Heart right ventricle (tissue), 16 donors: ENCODE data around the gene PLIN1. TPM values are rescaled to one million over a fixed set of nuclear protein-coding genes. Genes with fewer than 3 reads are reported as not detected.

ENCODE experiments used
- ATAC-seq, 8 donors: fragments of 200-7000 bp; cut with Tn5 transposase; one replicate each; pipeline ENCODE4 v1.9.1; 2020; ENCODE audit warnings: mild to moderate bottlenecking in 8 of 8, moderate library complexity in 8 of 8, moderate number of reproducible peaks in 1 of 8
- DNase-seq, 2 donors: peaks; one replicate each; pipeline ENCODE4 v3.0.0-alpha.2; 2020
- H3K27ac ChIP-seq, 10 donors: fragments of 200-600 bp; sonication (generic) in 2 of 10; one replicate each; pipeline versions ENCODE4 v1.5.0 to v1.8.0; 2020 to 2022; ENCODE audit warnings: mild to moderate bottlenecking in 3 of 10
- H3K27me3 ChIP-seq, 7 donors: fragments of 200-600 bp; one replicate each; pipeline ENCODE4 v1.8.0; 2021 to 2022; ENCODE audit warnings: mild to moderate bottlenecking in 2 of 7
- H3K36me3 ChIP-seq, 9 donors: fragments of 200-600 bp; sonication (generic) in 1 of 9; one replicate each; pipeline versions ENCODE4 v1.5.0 to v1.8.0; 2020 to 2022; ENCODE audit warnings: mild to moderate bottlenecking in 2 of 9
- H3K4me1 ChIP-seq, 9 donors: fragments of 200-600 bp; sonication (generic) in 1 of 9; one replicate each; pipeline versions ENCODE4 v1.5.0 to v1.8.0; 2020 to 2022; ENCODE audit warnings: mild to moderate bottlenecking in 4 of 9
- H3K4me3 ChIP-seq, 10 donors: fragments of 200-600 bp; sonication (generic) in 2 of 10; one replicate each; pipeline versions ENCODE4 v1.5.0 to v1.8.0; 2020 to 2022; ENCODE audit warnings: mild to moderate bottlenecking in 7 of 10, moderate library complexity in 2 of 10
- H3K9me3 ChIP-seq, 11 donors: fragments of 200-600 bp in 10 of 11; sonication (generic) in 2 of 11; one replicate each; pipeline versions ENCODE4 v1.5.0 to v1.8.0; 2013 to 2022; ENCODE audit warnings: mild to moderate bottlenecking in 2 of 11, control low read depth in 1 of 11, moderate library complexity in 1 of 11
- CTCF ChIP-seq, 9 donors: fragments of 200-600 bp; sonication (generic) in 2 of 9; IDR thresholded peaks; one replicate each; pipeline versions ENCODE4 v1.5.0 to v1.8.0; 2021 to 2022; ENCODE audit warnings: antibody characterized with exemption in 9 of 9, mild to moderate bottlenecking in 5 of 9, moderate library complexity in 1 of 9
- WGBS, 2 donors: extraction: QIAGEN DNeasy Blood & Tissue Kit; methylation state at CpG; one replicate each; pipeline ENCODE4 v1.1.7; 2013; ENCODE audit warnings: inconsistent platforms in 1 of 2; 5-methylcytosine and 5-hydroxymethylcytosine counted together
- intact Hi-C, 10 donors: fragments of 100-400 bp; cut with DNase I; formaldehyde crosslinking; loops; one replicate each; pipeline versions ENCODE4 v1.11.1 to v1.14.2; 2022
- polyA plus RNA-seq, 2 donors: library from polyadenylated mRNA; stranded (reverse); fragments of 200-250 nt; gene quantifications; one replicate each; pipeline ENCODE4 v1.2.3, GENCODE V29; 2013
- total RNA-seq, 10 donors: library from RNA; stranded (reverse); fragmentation: NEBNext Ultra II Directional in 3 of 10; extraction: Animal tissue kit (Norgen Biotek cat#: 25700) in 3 of 10; gene quantifications; one replicate each; pipeline versions ENCODE4 v1.2.1 to v1.2.4, GENCODE V29; 2021 to 2023
- donor health status: Arrhythmogenic right ventricular cardiomyopathy.
- donor health status: ischemic (EF 13 %, LVEDD 7.1; RV severe dilation, severe dysfunction).
- donor health status: healthy with polysubstance abuse.
- donor health status: DM: no; HTN: yes; CAD: no.
- donor health status: DM: no; HTN: no; CAD: no.
- donor health status: ischemic (EF 25% LVEDD 6.9; RV normal size, moderate dysfunction).
- donor health status: ischemic (EF 25% LVEDD 5.7; RV mildly dilated, moderate dysfunction).
- donor health status: healthy.
- donor health status: DM: yes; HTN: yes; CAD: no.
- donor health status: Ischemic cardiomyopathy.
- donor health status: ischemic (EF 35%, LVEDD 5.7; RV mildly dilated, moderate dysfunction).
- donor health status: nonischemic (EF 11% LVEDD 7.7; RV severe dilation, severe dysfunction).
- donor health status: DM: yes; HTN: yes; CAD: no.
- donor health status: PGD.
- donor health status: ischemic (EF 29% LVEDD 5.4; RV normal size, mild dysfunction).
- donor health status: nonischemic (EF 23%, LVEDD 6.1; RV moderate dilation, normal function).

PLIN1 gene
- total and polyA plus RNA-seq, 12 donors: 0.30 to 45.3 (median 10.0) TPM

- no peak for TF ChIP-seq CTCF (IDR thresholded peaks at IDR 0.05)
- Histone ChIP-seq H3K36me3 (peaks cover 0 to 26% (median 0%) of the 10 kb centered on the region in 9 donors), H3K4me3 (no peak overlapping the region), H3K27ac (no peak overlapping the region), H3K9me3 (no peaks in the 10 kb centered on the region), H3K4me1 (peaks cover 0 to 12% (median 0%) of the 10 kb centered on the region in 9 donors), H3K27me3 (peaks cover 0 to 5% (median 0%) of the 10 kb centered on the region in 7 donors)
- 94 to 97% methylated on average over 8 of the region's 8 CpGs for WGBS, 2 donors
- DNase-seq (no peak), ATAC-seq (no peak)
- intact Hi-C loops: loop anchor here in 3 of 10 donors (2.0 to 10.0 kb wide), 3 partner anchors 49 to 103 kb away; partner anchors contain the start of genes PEX11A (in 1 of the 3) and WDR93 (in 1 of the 3)
Measured at GRCh38 chr15:89645680-89646079, 33.5 kb downstream of the PLIN1 start.

- WGBS, 2 donors: 94% methylated on average over 16 of the region's 16 CpGs
- TF ChIP-seq CTCF (IDR thresholded peaks at IDR 0.05): no peak
- Histone ChIP-seq H3K4me3 (no peak overlapping the region), H3K4me1 (peaks cover 0 to 8% (median 0%) of the 10 kb centered on the region in 9 donors), H3K36me3 (peaks cover 0 to 14% (median 0%) of the 10 kb centered on the region in 9 donors), H3K27ac (peak overlapping the region in 3 of 10 donors; percentile 8 to 67 (median 20)), H3K27me3 (no peaks in the 10 kb centered on the region), H3K9me3 (no peaks in the 10 kb centered on the region)
- intact Hi-C loops: loop anchor here in 1 of 10 donors (10.0 kb wide), 1 partner anchor 53 kb away; the partner anchor contains the start of genes PEX11A and WDR93
- peak in 3 of 8 donors; percentile 4 to 18 (median 8) for ATAC-seq
- DNase-seq: no peak
Measured at GRCh38 chr15:89642106-89642505, 37.1 kb downstream of the PLIN1 start.

- Histone ChIP-seq H3K4me3 (no peak overlapping the region), H3K27me3 (no peaks in the 10 kb centered on the region), H3K9me3 (no peaks in the 10 kb centered on the region), H3K36me3 (peaks cover 0 to 14% (median 0%) of the 10 kb centered on the region in 9 donors), H3K27ac (no peak overlapping the region), H3K4me1 (peaks cover 0 to 6% (median 0%) of the 10 kb centered on the region in 9 donors)
- no peak for TF ChIP-seq CTCF (IDR thresholded peaks at IDR 0.05)
- no peak for DNase-seq
- WGBS, 2 donors: 77 to 78% methylated on average over 5 of the region's 5 CpGs
- no peak for ATAC-seq
- intact Hi-C loops: loop anchor here in 1 of 10 donors (10.0 kb wide), 1 partner anchor 54 kb away; the partner anchor contains the start of genes PEX11A and WDR93
Measured at GRCh38 chr15:89641053-89641452, 38.1 kb downstream of the PLIN1 start.

- no peak overlapping the region for H3K27ac ChIP-seq
- H3K4me1 ChIP-seq: peaks cover 0 to 6% (median 0%) of the 10 kb centered on the region in 9 donors
- no peaks in the 10 kb centered on the region for H3K9me3 ChIP-seq
- no peaks in the 10 kb centered on the region for H3K27me3 ChIP-seq
- intact Hi-C loops: loop anchor here in 1 of 10 donors (10.0 kb wide), 1 partner anchor 55 kb away; the partner anchor contains the start of genes PEX11A and WDR93
- ATAC-seq: no peak
- H3K36me3 ChIP-seq: peaks cover 0 to 14% (median 0%) of the 10 kb centered on the region in 9 donors
- no peak for DNase-seq
- no peak overlapping the region for H3K4me3 ChIP-seq
- WGBS, 2 donors: 94 to 98% methylated on average over 5 of the region's 5 CpGs
- no peak for TF ChIP-seq CTCF (IDR thresholded peaks at IDR 0.05)
Measured at GRCh38 chr15:89640245-89640644, 38.9 kb downstream of the PLIN1 start.
